Endodermal cell (in vitro differentiated cells): ENCODE measurements around the gene MPP2. TPM values are rescaled to one million over a fixed set of nuclear protein-coding genes. Genes with fewer than 3 reads are reported as not detected.

Experiments used
- DNase-seq: peaks from one replicate; pipeline ENCODE4 v3.0.0-alpha.2; 2017
- H3K27ac ChIP-seq: 2 replicates; pipeline ENCODE4 v1.5.1; 2013; ENCODE audit warnings: mild to moderate bottlenecking, low read depth, low read length, moderate library complexity
- H3K27me3 ChIP-seq: 2 replicates; pipeline ENCODE4 v1.6.1; 2013; ENCODE audit warnings: mild to moderate bottlenecking, low read length, moderate library complexity; ENCODE audit not compliant: insufficient read depth, control insufficient read depth, poor library complexity, severe bottlenecking
- H3K36me3 ChIP-seq: 2 replicates; pipeline ENCODE4 v1.7.0; 2013; ENCODE audit warnings: mild to moderate bottlenecking, low read length, moderate library complexity; ENCODE audit not compliant: control insufficient read depth, insufficient read depth
- H3K4me1 ChIP-seq: one replicate; pipeline ENCODE4 v1.7.0; 2013; ENCODE audit warnings: low read length; ENCODE audit not compliant: control insufficient read depth, insufficient read depth
- H3K4me3 ChIP-seq: 2 replicates; pipeline ENCODE4 v1.5.1; 2013; ENCODE audit warnings: mild to moderate bottlenecking, low read length, moderate library complexity
- H3K9ac ChIP-seq: 2 replicates; pipeline ENCODE4 v1.6.1; 2013; ENCODE audit warnings: mild to moderate bottlenecking, low read length, moderate library complexity; ENCODE audit not compliant: poor library complexity, severe bottlenecking; ENCODE audit errors: extremely low read depth
- H3K9me3 ChIP-seq: 2 replicates; pipeline ENCODE4 v1.6.1; 2013; ENCODE audit warnings: mild to moderate bottlenecking, low read length, moderate library complexity; ENCODE audit not compliant: control insufficient read depth
- H3K27ac Mint-ChIP-seq: 2 replicates; pipeline ENCODE4 v1.8.0; 2020; ENCODE audit warnings: mixed read lengths
- H3K27me3 Mint-ChIP-seq: 2 replicates; pipeline ENCODE4 v1.8.0; 2021; ENCODE audit warnings: mild to moderate bottlenecking, mixed read lengths; ENCODE audit not compliant: insufficient read depth
- H3K36me3 Mint-ChIP-seq: 2 replicates; pipeline ENCODE4 v1.8.0; 2020; ENCODE audit warnings: low read depth, mixed read lengths
- H3K4me1 Mint-ChIP-seq: 2 replicates; pipeline ENCODE4 v1.8.0; 2020; ENCODE audit warnings: mixed read lengths
- H3K4me3 Mint-ChIP-seq: 2 replicates; pipeline ENCODE4 v1.8.0; 2020; ENCODE audit warnings: mild to moderate bottlenecking, moderate library complexity, mixed read lengths
- H3K9me3 Mint-ChIP-seq: 2 replicates; pipeline ENCODE4 v1.8.0; 2020; ENCODE audit warnings: mild to moderate bottlenecking, mixed read lengths
- WGBS, 2 experiments: methylation state at CpG; one replicate each; pipeline versions ENCODE4 v1.1.5 to v1.1.7; 2013; ENCODE audit warnings: missing lambda C conversion rate in 2 of 2, mixed read lengths in 1 of 2; ENCODE audit not compliant: insufficient coverage in 1 of 2, insufficient read length in 1 of 2; 5-methylcytosine and 5-hydroxymethylcytosine counted together
- total RNA-seq, 2 donors: library from RNA; stranded (reverse); fragmentation: NEBNext Ultra II Directional in 1 of 2; extraction: Animal tissue kit (Norgen Biotek cat#: 25700) in 1 of 2; gene quantifications; 2 replicates in 1 of 2; 3 replicates in 1 of 2; pipeline ENCODE4 v1.2.1, GENCODE V29; 2021
- TF ChIP-seq, protein P1 (sequence below): fragments of 200-600 bp; sonication (generic); conservative IDR thresholded peaks from 2 replicates; pipeline ENCODE4 v1.5.0; 2021; ENCODE audit warnings: antibody characterized with exemption, mild to moderate bottlenecking

Gene MPP2
- total RNA-seq, 2 donors from 2014 or later: 16.2 to 18.3 TPM

GRCh38 chr17:43856141-43856540 is 51.2 kb downstream of the MPP2 start:
- Histone ChIP-seq H3K36me3 (no peaks in the 10 kb centered on the region), H3K4me3 (no peak overlapping the region), H3K27ac (no peak overlapping the region), H3K9me3 (no peaks in the 10 kb centered on the region), H3K27me3 (no peaks in the 10 kb centered on the region), H3K9ac (no peak overlapping the region), H3K4me1 (no peaks in the 10 kb centered on the region)
- Mint-ChIP-seq H3K27me3 (peaks cover 7% of the 10 kb centered on the region), H3K9me3 (peaks cover 5% of the 10 kb centered on the region), H3K4me1 (peaks cover 4% of the 10 kb centered on the region), H3K4me3 (no peak overlapping the region), H3K36me3 (no peaks in the 10 kb centered on the region), H3K27ac (no peak overlapping the region)
- 93 to 94% methylated on average over 3 of the region's 3 CpGs for WGBS, 2 experiments
- TF ChIP-seq, protein P1, sequence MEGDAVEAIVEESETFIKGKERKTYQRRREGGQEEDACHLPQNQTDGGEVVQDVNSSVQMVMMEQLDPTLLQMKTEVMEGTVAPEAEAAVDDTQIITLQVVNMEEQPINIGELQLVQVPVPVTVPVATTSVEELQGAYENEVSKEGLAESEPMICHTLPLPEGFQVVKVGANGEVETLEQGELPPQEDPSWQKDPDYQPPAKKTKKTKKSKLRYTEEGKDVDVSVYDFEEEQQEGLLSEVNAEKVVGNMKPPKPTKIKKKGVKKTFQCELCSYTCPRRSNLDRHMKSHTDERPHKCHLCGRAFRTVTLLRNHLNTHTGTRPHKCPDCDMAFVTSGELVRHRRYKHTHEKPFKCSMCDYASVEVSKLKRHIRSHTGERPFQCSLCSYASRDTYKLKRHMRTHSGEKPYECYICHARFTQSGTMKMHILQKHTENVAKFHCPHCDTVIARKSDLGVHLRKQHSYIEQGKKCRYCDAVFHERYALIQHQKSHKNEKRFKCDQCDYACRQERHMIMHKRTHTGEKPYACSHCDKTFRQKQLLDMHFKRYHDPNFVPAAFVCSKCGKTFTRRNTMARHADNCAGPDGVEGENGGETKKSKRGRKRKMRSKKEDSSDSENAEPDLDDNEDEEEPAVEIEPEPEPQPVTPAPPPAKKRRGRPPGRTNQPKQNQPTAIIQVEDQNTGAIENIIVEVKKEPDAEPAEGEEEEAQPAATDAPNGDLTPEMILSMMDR: no peak
- no peak for DNase-seq

DNA sequence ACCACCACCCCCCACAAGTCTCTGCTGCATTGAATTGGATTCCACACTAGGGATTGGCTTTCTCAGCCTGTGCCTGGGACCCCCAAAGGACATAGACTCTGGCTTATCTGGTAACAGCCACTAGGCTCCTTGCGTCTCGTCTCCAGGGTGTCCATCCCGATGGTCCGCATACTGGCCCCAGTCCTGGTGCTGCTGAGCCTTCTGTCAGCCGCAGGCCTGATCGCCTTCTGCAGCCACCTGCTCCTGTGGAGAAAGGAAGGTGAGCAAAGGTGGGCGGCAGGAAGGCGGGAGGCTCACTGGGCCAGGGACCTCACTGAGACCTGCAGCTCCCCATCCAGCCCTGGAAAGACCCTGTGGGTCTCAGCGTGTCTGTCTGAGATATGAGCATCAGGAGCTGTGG is 52.3 kb downstream of the MPP2 start:
- WGBS, 2 experiments: 92 to 100% methylated on average over 3 to 9 of the region's 9 CpGs
- no peaks in the 10 kb centered on the region for H3K27me3 ChIP-seq
- no peak overlapping the region for H3K4me3 Mint-ChIP-seq
- H3K9me3 ChIP-seq: no peaks in the 10 kb centered on the region
- H3K36me3 ChIP-seq: no peaks in the 10 kb centered on the region
- H3K27me3 Mint-ChIP-seq: peaks cover 7% of the 10 kb centered on the region
- H3K27ac Mint-ChIP-seq: no peak overlapping the region
- H3K27ac ChIP-seq: no peak overlapping the region
- H3K9ac ChIP-seq: no peak overlapping the region
- H3K4me1 ChIP-seq: no peaks in the 10 kb centered on the region
- no peaks in the 10 kb centered on the region for H3K36me3 Mint-ChIP-seq
- H3K9me3 Mint-ChIP-seq: peaks cover 5% of the 10 kb centered on the region
- no peak for DNase-seq
- TF ChIP-seq, protein P1: no peak
- H3K4me1 Mint-ChIP-seq: peaks cover 4% of the 10 kb centered on the region
- no peak overlapping the region for H3K4me3 ChIP-seq

GRCh38 chr17:43854498-43854897 is 52.8 kb downstream of the MPP2 start:
- TF ChIP-seq, protein P1: no peak
- Histone ChIP-seq H3K4me1 (no peaks in the 10 kb centered on the region), H3K9ac (no peak overlapping the region), H3K9me3 (no peaks in the 10 kb centered on the region), H3K27ac (no peak overlapping the region), H3K4me3 (no peak overlapping the region), H3K36me3 (no peaks in the 10 kb centered on the region), H3K27me3 (no peaks in the 10 kb centered on the region)
- no peak for DNase-seq
- Mint-ChIP-seq H3K27me3 (peaks cover 7% of the 10 kb centered on the region), H3K4me3 (no peak overlapping the region), H3K27ac (no peak overlapping the region), H3K36me3 (no peaks in the 10 kb centered on the region), H3K4me1 (peaks cover 4% of the 10 kb centered on the region), H3K9me3 (peaks cover 5% of the 10 kb centered on the region)
- 78 to 87% methylated on average over 2 to 8 of the region's 8 CpGs for WGBS, 2 experiments
